ENCODE results near the gene CDPF1.

- no peak for TF ChIP-seq POLR2A (IDR thresholded peaks at IDR 0.05)
- no peak for TF ChIP-seq CTCF (IDR thresholded peaks at IDR 0.05)
- TF ChIP-seq EP300 (IDR thresholded peaks at IDR 0.05), result no peak
Measured at GRCh38 chr22:46241396-46242007, 8.6 kb downstream of the CDPF1 start.
